MM.1S (cell line): ENCODE data around the gene SPOCK2.

ENCODE experiments used
- DNase-seq: peaks from one replicate; pipeline ENCODE4 v3.0.0-alpha.2; 2015
- H2AFZ ChIP-seq: fragments of 300-600 bp; sonication (generic); 2 replicates; pipeline ENCODE4 v1.6.0; 2016; ENCODE audit warnings: antibody characterized with exemption, low read length
- H3F3A ChIP-seq: fragments of 300-600 bp; sonication (generic); 2 replicates; pipeline ENCODE4 v1.6.1; 2016; ENCODE audit warnings: mild to moderate bottlenecking, antibody characterized with exemption, low read length, moderate library complexity, mixed read lengths; ENCODE audit not compliant: insufficient read depth
- H3K27ac ChIP-seq: fragments of 300-600 bp; sonication (generic); 2 replicates; pipeline ENCODE4 v1.5.1; 2016; ENCODE audit warnings: mild to moderate bottlenecking, low read length
- H3K27me3 ChIP-seq: fragments of 300-600 bp; sonication (generic); replicated peaks from 2 replicates; pipeline ENCODE4 v1.6.0; 2016; ENCODE audit warnings: low read length; ENCODE audit not compliant: insufficient read depth
- H3K36me3 ChIP-seq: fragments of 300-600 bp; sonication (generic); replicated peaks from 2 replicates; pipeline ENCODE4 v1.6.1; 2016; ENCODE audit warnings: mild to moderate bottlenecking, low read length, mixed read lengths; ENCODE audit not compliant: insufficient read depth
- H3K4me1 ChIP-seq: fragments of 300-600 bp; sonication (generic); 2 replicates; pipeline ENCODE4 v1.6.1; 2016; ENCODE audit warnings: low read length, mixed read lengths
- H3K4me2 ChIP-seq: fragments of 300-600 bp; sonication (generic); 2 replicates; pipeline ENCODE4 v1.6.0; 2016; ENCODE audit warnings: low read depth, low read length
- H3K4me3 ChIP-seq: fragments of 300-600 bp; sonication (generic); 2 replicates; pipeline ENCODE4 v1.5.1; 2016; ENCODE audit warnings: low read length, mixed read lengths
- H3K79me2 ChIP-seq: fragments of 300-600 bp; sonication (generic); 2 replicates; pipeline ENCODE4 v1.6.1; 2016; ENCODE audit warnings: mixed run types, low read length, mixed read lengths
- H3K9ac ChIP-seq: fragments of 300-600 bp; sonication (generic); 2 replicates; pipeline ENCODE4 v1.6.1; 2016; ENCODE audit warnings: low read length, mixed read lengths
- H3K9me2 ChIP-seq: fragments of 300-600 bp; sonication (generic); replicated peaks from 2 replicates; pipeline ENCODE4 v1.6.1; 2016; ENCODE audit warnings: mild to moderate bottlenecking, low read length, mixed read lengths; ENCODE audit not compliant: insufficient read depth
- H3K9me3 ChIP-seq: fragments of 300-600 bp; sonication (generic); replicated peaks from 2 replicates; pipeline ENCODE4 v1.6.1; 2016; ENCODE audit warnings: mild to moderate bottlenecking, low read length, mixed read lengths; ENCODE audit not compliant: insufficient read depth
- H4K20me1 ChIP-seq: fragments of 300-600 bp; sonication (generic); 2 replicates; pipeline ENCODE4 v1.6.1; 2016; ENCODE audit warnings: mild to moderate bottlenecking, low read length, moderate library complexity, mixed read lengths; ENCODE audit not compliant: insufficient read depth
- CTCF ChIP-seq: fragments of 300-600 bp; sonication (generic); IDR thresholded peaks from 2 replicates; pipeline ENCODE4 v1.5.1; 2016; ENCODE audit warnings: antibody characterized with exemption, low read length, mixed read lengths
- EZH2 ChIP-seq: fragments of 300-600 bp; sonication (generic); optimal IDR thresholded peaks from 2 replicates; pipeline ENCODE3; 2017; ENCODE audit warnings: low read depth, mild to moderate bottlenecking, antibody characterized with exemption, low read length, mixed read lengths
- EZH2phosphoT487 ChIP-seq: fragments of 300-600 bp; sonication (generic); IDR thresholded peaks from 2 replicates; pipeline ENCODE4 v1.6.1; 2018; ENCODE audit warnings: antibody characterized with exemption, low read length

Gene SPOCK2

DNA sequence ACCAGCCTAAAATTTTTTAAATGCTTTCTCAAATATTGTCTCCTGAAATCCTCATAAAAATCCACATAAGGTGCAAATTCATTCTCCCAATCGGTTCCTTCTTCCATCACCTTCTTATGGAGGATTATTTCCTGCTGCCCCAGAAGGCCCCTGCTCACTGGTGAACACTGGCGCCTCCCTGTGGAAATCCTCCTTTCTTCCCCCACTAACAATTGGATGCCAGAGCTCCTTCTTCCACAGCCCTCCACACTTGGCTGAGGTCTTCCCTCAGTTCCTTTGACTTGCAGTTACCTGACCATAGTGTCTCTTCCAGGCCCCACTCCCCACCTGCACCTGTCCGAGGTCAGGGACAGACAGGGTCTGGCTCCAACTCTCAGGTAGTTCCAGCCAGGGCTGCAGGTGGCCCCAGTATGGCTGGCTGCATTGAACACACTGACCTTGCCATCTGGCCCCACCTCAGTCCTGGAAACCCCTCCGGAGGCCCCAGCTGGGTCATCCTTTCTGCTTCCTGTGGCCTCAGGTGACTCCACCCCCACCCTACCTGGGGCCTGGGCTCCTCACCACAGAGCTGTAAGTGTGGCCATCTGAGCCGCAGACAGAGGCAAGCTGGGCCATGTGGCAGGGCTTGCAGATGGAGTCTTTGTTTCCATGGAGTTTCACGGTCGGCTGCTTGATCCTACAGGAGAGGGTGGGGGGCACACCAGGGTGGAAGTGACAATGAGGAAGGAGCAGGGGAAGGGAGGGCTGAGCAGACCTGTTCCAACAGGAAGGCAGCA lies 18.4 kb downstream of the SPOCK2 start:
- TF ChIP-seq CTCF, result peak; percentile 34
- no peak for TF ChIP-seq EZH2phosphoT487
- peak overlapping the region; percentile 19; the same call in 1 of the 2 replicates for H3K4me2 ChIP-seq
- peak overlapping the region; percentile 64 for H2AFZ ChIP-seq
- no peaks in the 10 kb centered on the region for H3K9me3 ChIP-seq
- H3K27me3 ChIP-seq, result no peaks in the 10 kb centered on the region
- H3K27ac ChIP-seq, result peak overlapping the region; percentile 29; the same call in 1 of the 2 replicates
- no peaks in the 10 kb centered on the region for H3F3A ChIP-seq
- no peaks in the 10 kb centered on the region for H3K36me3 ChIP-seq
- no peak overlapping the region for H3K4me3 ChIP-seq
- H3K79me2 ChIP-seq, result no peaks in the 10 kb centered on the region
- H3K4me1 ChIP-seq, result peaks cover 11% of the 10 kb centered on the region
- DNase-seq, result peak; percentile 58
- H3K9me2 ChIP-seq, result no peaks in the 10 kb centered on the region
- H4K20me1 ChIP-seq, result no peaks in the 10 kb centered on the region
- no peak overlapping the region for H3K9ac ChIP-seq

GRCh38 chr10:72068901-72069446 lies 19.4 kb downstream of the SPOCK2 start:
- H3K9me3 ChIP-seq, result no peaks in the 10 kb centered on the region
- H3K9ac ChIP-seq, result no peak overlapping the region
- no peak overlapping the region for H3K27ac ChIP-seq
- no peaks in the 10 kb centered on the region for H3K79me2 ChIP-seq
- H3K9me2 ChIP-seq, result no peaks in the 10 kb centered on the region
- peaks cover 11% of the 10 kb centered on the region for H3K4me1 ChIP-seq
- no peaks in the 10 kb centered on the region for H3F3A ChIP-seq
- H2AFZ ChIP-seq, result no peak overlapping the region
- H3K4me3 ChIP-seq, result no peak overlapping the region
- no peak for TF ChIP-seq EZH2
- no peak for TF ChIP-seq EZH2phosphoT487
- no peak for TF ChIP-seq CTCF
- DNase-seq, result no peak
- H4K20me1 ChIP-seq, result no peaks in the 10 kb centered on the region
- no peaks in the 10 kb centered on the region for H3K36me3 ChIP-seq
- no peak overlapping the region for H3K4me2 ChIP-seq
- H3K27me3 ChIP-seq, result no peaks in the 10 kb centered on the region

DNA sequence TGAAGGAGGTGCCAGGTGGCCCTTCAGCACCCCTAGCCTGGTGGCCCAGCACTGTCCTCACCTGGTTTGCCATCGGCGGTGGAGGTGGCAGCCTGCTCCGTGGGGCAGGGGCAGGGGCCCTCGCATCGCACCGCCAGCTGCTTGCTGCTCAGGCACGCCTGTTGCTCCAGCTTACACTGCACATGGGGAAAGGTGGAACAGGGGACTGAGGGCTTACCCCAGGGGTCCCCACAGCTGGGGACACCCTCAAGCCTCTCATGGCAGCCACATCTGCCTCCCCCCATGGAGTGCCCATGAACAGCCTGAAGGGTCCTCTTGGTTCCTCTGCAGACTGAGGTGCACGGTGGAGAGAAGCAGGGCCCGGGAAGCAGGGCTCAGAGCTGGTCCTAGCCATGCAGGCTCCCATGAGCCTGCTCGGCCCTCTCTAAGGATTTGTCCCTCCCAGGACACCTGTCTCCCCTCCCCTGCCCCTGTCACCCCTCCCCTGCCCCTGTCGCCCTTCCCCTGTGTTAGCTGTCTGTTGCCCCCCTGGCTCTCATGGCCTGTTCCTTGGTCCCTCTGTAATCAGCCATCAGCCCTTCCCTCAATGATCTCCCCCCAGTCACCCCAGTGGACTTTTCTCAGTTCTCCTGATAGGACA lies 20.1 kb downstream of the SPOCK2 start:
- no peaks in the 10 kb centered on the region for H3F3A ChIP-seq
- TF ChIP-seq CTCF (no peak), EZH2phosphoT487 (no peak), EZH2 (no peak)

More for the DNA sequence above, 20.1 kb downstream of the SPOCK2 start:
- H3K79me2 ChIP-seq, result no peaks in the 10 kb centered on the region
- H3K4me3 ChIP-seq, result no peak overlapping the region
- H3K9ac ChIP-seq, result no peak overlapping the region
- H2AFZ ChIP-seq, result no peak overlapping the region
- no peaks in the 10 kb centered on the region for H3K9me3 ChIP-seq
- H3K9me2 ChIP-seq, result no peaks in the 10 kb centered on the region
- H3K36me3 ChIP-seq, result no peaks in the 10 kb centered on the region
- H3K27me3 ChIP-seq, result no peaks in the 10 kb centered on the region
- no peak overlapping the region for H3K4me2 ChIP-seq
- H4K20me1 ChIP-seq, result no peaks in the 10 kb centered on the region
- H3K4me1 ChIP-seq, result peaks cover 11% of the 10 kb centered on the region
- no peak overlapping the region for H3K27ac ChIP-seq
- DNase-seq, result no peak
